Motor neuron (in vitro differentiated cells): ENCODE data around the gene NEMP1. TPM values are rescaled to one million over a fixed set of nuclear protein-coding genes. Genes with fewer than 3 reads are reported as not detected.

Experiments
- ATAC-seq, 8 experiments: fragments of 200-7000 bp; cut with Tn5 transposase; replicated peaks in 6 of 8; 2 replicates each; pipeline ENCODE4 v1.8.0; 2021; ENCODE audit warnings: mild to moderate bottlenecking in 8 of 8, moderate library complexity in 8 of 8
- H3K27ac ChIP-seq, 2 donors: fragments of 250-450 bp; sonication (Bioruptor Pico); 2 replicates each; pipeline ENCODE4 v1.9.0; 2021; ENCODE audit warnings: antibody characterized with exemption in 2 of 2, mild to moderate bottlenecking in 2 of 2, moderate library complexity in 1 of 2
- H3K4me1 ChIP-seq, 2 donors: fragments of 250-450 bp; sonication (Bioruptor Pico); replicated peaks in 1 of 2; 2 replicates each; pipeline ENCODE4 v1.6.1; 2021; ENCODE audit warnings: antibody characterized with exemption in 2 of 2, mild to moderate bottlenecking in 2 of 2, moderate library complexity in 1 of 2
- H3K4me3 ChIP-seq, 5 donors: fragments of 250-450 bp; sonication (Bioruptor Pico); 2 replicates each; pipeline ENCODE4 v1.9.0; 2021; ENCODE audit warnings: antibody characterized with exemption in 5 of 5, mild to moderate bottlenecking in 5 of 5, moderate library complexity in 4 of 5
- WGBS, 10 experiments: fragments of 450-650 bp; shearing (Covaris generic); methylation state at CpG; one replicate each; pipeline ENCODE4 v1.0.0; 2022; 5-methylcytosine and 5-hydroxymethylcytosine counted together
- in situ Hi-C, 9 experiments: fragments of 400-800 bp; cut with MboI; loops; one replicate each; pipeline ENCODE4 v1.15.0; 2021; ENCODE audit warnings: low sequenced_read_pairs in 9 of 9, low pct_unique_long_range_greater_than_20kb in 2 of 9; ENCODE audit not compliant: unreplicated experiment in 9 of 9
- total RNA-seq, 8 experiments: library from RNA; unstranded; fragments of 300-600 nt; gene quantifications; 2 replicates each; pipeline versions ENCODE4 v1.2.3 to v1.2.4, GENCODE V29; 2022

Gene NEMP1
- total RNA-seq, 8 experiments from 2014 or later, result 3.7 to 19.8 (median 6.4) TPM

DNA sequence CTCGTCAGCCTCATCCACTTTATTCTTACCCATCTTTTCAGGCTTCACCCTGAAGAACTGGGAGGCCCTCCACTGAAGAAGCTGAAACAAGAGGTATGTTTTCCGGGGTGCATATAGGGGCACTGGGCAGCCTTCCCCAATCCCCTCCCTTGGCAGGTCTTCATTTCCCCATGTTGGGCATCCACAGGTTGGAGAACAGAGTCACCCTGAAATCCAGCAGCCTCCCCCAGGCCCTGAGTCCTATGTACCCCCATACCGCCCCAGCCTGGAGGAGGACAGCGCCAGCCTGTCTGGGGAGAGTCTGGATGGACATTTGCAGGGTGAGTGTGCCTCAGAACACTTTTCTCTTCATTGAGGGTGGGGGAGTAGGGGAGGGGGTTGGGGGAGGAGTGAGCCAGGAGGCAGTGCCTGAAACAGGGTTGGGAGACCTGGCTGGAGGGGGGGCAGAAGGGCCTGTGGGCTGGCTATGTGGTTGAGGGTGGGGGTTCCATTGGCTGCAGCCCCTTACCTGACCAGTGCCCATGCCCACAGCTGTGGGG, 14.4 kb upstream of the NEMP1 start:
- Histone ChIP-seq H3K27ac (no peak overlapping the region), H3K4me3 (no peak overlapping the region), H3K4me1 (peaks cover 19 to 30% of the 10 kb centered on the region in 2 donors)
- no peak for ATAC-seq
- 100% methylated on average over 1 of the region's 4 CpGs; no CpG with 5 or more reads in 9 of the 10 experiments for WGBS, 10 experiments
- in situ Hi-C loops, result no loop called here

- peaks cover 19 to 30% of the 10 kb centered on the region in 2 donors for H3K4me1 ChIP-seq
- WGBS, 10 experiments, result 94 to 100% methylated on average over 2 to 3 of the region's 5 CpGs; no CpG with 5 or more reads in 8 of the 10 experiments
- no peak for ATAC-seq
- no peak overlapping the region for H3K27ac ChIP-seq
- no peak overlapping the region for H3K4me3 ChIP-seq
- in situ Hi-C loops, result no loop called here
Observed at GRCh38 chr12:57092529-57092862, 13.9 kb upstream of the NEMP1 start.

DNA sequence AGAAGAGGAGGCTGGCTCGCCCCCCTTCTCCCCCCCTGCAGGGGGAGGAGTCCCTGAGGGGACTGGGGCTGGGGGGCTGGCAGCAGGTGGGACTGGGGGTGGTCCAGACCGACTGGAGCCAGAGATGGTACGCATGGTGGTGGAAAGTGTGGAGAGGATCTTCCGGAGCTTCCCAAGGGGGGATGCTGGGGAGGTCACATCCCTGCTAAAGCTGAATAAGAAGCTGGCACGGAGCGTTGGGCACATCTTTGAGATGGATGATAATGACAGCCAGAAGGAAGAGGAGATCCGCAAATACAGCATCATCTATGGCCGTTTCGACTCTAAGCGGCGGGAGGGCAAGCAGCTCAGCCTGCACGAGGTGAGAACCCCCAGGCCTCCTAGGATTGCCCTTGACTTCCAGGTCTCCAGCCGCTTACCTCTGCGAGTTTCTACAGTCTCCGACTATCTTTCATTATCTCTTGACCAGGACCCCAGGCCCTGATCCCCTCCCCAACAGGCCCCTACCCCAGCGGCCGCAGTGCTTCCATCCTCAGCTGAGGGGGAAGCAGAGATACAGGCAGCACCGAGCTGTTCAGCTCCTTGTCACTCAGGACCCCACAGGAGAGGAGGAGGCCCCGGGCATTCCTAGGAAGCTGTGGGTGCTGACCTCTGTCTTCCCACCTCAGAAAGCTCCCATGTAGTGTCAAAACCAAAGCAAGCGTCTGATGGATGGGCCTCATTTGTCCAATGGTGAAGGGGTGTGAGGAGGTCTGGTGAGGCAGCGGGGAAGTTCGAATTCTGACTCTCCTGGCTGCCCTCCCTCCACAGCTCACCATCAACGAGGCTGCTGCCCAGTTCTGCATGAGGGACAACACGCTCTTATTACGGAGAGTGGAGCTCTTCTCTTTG, 13.3 kb upstream of the NEMP1 start:
- in situ Hi-C loops, result no loop called here
- peaks cover 20 to 30% of the 10 kb centered on the region in 2 donors for H3K4me1 ChIP-seq
- no peak overlapping the region for H3K27ac ChIP-seq

GRCh38 chr12:57090924-57091637, 12.5 kb upstream of the NEMP1 start:
- no peak overlapping the region for H3K27ac ChIP-seq
- no peak for ATAC-seq
- in situ Hi-C loops, result no loop called here
- peak overlapping the region in 2 of 5 donors; percentile 53 to 77 for H3K4me3 ChIP-seq
- H3K4me1 ChIP-seq, result peaks cover 28 to 33% of the 10 kb centered on the region in 2 donors
- WGBS, 10 experiments, result 87 to 95% methylated on average over 3 to 7 of the region's 22 CpGs; no CpG with 5 or more reads in 8 of the 10 experiments

More for the DNA sequence above, 13.3 kb upstream of the NEMP1 start:
- WGBS, 10 experiments, result 67 to 85% (median 77%) methylated on average over 2 to 6 of the region's 25 CpGs; no CpG with 5 or more reads in 6 of the 10 experiments
- no peak overlapping the region for H3K4me3 ChIP-seq
- ATAC-seq, result no peak

GRCh38 chr12:57090490-57090889, 11.9 kb upstream of the NEMP1 start:
- in situ Hi-C loops, result no loop called here
- H3K27ac ChIP-seq, result no peak overlapping the region
- H3K4me1 ChIP-seq, result peaks cover 31 to 37% of the 10 kb centered on the region in 2 donors
- peak overlapping the region; percentile 53 to 94 (median 69) for H3K4me3 ChIP-seq
- 27 to 95% (median 60%) methylated on average over 2 to 3 of the region's 6 CpGs; no CpG with 5 or more reads in 5 of the 10 experiments for WGBS, 10 experiments
- no peak for ATAC-seq

DNA sequence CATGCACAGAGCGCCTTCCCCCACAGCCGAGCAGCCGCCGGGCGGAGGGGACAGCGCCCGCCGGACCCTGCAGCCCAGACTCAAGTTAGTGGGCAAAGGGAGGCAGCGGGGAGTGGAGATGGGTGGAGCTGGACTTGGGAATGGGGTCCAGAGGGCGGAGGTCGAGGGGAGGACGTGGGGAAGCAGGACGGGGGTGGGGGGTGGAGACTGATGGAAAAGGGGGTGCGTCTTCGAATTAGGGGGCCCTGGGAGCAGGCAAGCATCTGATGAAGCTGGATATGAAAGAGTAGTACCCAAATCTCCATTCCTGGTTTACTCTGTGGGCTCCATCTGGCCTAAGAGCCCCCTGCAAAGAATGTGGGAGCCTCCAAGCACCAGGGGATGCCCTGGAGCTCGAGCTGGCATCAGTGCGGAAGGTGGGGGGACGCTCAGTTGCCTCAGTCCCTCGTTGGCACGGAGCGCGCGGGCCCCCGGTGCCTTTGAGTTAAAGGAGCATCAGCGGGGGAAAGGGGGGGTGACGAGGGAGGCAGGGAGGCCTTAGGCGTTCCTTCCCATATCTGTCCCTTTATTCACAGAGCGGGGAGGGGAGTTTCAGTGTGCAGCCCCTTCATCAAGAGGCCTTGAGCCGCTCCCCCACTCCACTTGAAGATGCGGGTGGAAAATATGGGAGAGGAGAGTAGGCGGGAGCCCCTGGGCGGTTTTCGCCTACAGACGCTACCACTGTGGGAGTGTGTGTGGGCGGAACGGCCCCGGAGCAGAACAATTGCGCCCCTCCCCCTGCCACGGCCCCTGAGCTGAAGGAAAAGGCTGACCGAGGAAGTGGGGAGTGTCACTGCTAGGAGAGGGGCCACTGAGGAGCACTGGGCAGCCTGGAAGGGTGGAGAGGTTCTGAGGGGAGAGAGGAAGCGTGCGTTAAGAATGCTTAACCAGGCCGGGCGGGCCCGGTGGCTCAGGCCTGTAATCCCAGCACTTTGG, 11.0 kb upstream of the NEMP1 start:
- 0 to 7% (median 0%) methylated on average over 1 to 11 of the region's 45 CpGs; no CpG with 5 or more reads in 3 of the 10 experiments for WGBS, 10 experiments
- in situ Hi-C loops, result no loop called here
- peak overlapping the region; percentile 53 to 94 (median 69) for H3K4me3 ChIP-seq
- peaks cover 31 to 35% of the 10 kb centered on the region in 2 donors for H3K4me1 ChIP-seq
- ATAC-seq, result peak; percentile 2 to 25 (median 12)
- peak overlapping the region; percentile 66 to 87 for H3K27ac ChIP-seq

DNA sequence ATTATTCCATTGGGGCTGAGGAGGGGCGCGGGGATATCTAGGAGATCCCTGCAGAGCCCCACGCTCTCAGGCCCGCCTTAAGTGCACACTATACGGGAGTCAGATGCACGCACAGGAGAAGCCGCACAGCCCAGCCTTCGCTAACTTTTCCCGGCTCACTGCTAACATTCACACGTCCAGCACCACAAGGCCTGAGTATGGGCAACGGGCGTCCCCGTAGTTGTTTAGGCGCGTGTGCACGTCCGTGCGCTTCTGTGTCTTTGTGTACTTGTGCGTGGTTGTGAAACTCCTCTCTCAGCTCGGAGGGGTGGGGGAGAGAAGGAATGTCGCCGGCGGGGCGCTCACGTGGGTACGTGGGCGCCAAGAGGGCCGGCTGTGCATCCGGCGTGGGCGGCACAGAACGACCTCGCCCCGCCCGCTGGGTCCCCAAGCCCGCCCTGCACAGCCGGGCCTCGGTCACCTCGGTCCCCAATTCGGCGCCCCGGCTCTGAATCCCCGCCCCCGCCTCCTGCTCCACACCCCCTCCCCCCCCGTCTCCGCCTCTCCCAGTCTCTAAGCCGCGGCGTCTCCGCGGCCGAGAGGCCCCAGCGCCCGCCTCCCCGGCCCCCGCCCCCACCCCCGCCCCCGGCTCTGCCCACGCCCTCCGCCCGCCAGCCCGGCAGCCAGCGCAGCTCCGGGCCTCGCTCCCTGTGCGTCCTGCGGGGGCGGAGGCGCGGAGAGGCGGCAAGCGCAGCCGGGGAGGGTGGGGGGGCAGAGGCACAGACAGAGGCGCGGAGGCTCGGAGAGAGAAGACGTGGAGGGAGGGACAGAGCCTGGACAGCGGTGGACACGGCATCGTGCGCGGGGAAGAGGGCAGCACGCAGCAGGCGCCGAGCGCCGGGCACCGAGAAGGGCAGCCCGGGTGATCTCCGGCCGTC, 10.0 kb upstream of the NEMP1 start, which contains the start of gene NAB2:
Gene NAB2, plus strand, starts transcription at position 761 of the 917 bp plus-strand sequence. CDS start 158 bp downstream, outside the sequence.
- peaks cover 22 to 26% of the 10 kb centered on the region in 2 donors for H3K4me1 ChIP-seq
- in situ Hi-C loops, result no loop called here
- 0 to 5% (median 1%) methylated on average over 6 to 8 of the region's 91 CpGs; no CpG with 5 or more reads in 6 of the 10 experiments for WGBS, 10 experiments
- peak within 1 kb of the TSS; percentile 66 to 87 for H3K27ac ChIP-seq
- H3K4me3 ChIP-seq, result peak within 1 kb of the TSS; percentile 53 to 94 (median 69)
- peak; percentile 45 to 82 (median 73) for ATAC-seq

GRCh38 chr12:57087691-57088353, 9.2 kb upstream of the NEMP1 start:
- Histone ChIP-seq H3K27ac (peak overlapping the region; percentile 66 to 78), H3K4me1 (peaks cover 18 to 19% of the 10 kb centered on the region in 2 donors), H3K4me3 (peak overlapping the region; percentile 53 to 94 (median 69))
- in situ Hi-C loops, result no loop called here
- ATAC-seq, result peak; percentile 2 to 23 (median 8)
- WGBS, 10 experiments, result 0% methylated on average over 10 of the region's 37 CpGs; no CpG with 5 or more reads in 9 of the 10 experiments

- in situ Hi-C loops, result no loop called here
- WGBS, 10 experiments, result 0 to 12% (median 5%) methylated on average over 1 to 7 of the region's 52 CpGs; no CpG with 5 or more reads in 6 of the 10 experiments
- Histone ChIP-seq H3K27ac (peak overlapping the region; percentile 17 to 78), H3K4me3 (peak overlapping the region; percentile 53 to 94 (median 69)), H3K4me1 (peaks cover 17 to 19% of the 10 kb centered on the region in 2 donors)
- ATAC-seq, result peak; percentile 5 to 35 (median 16)
Observed at GRCh38 chr12:57087010-57087690, 8.6 kb upstream of the NEMP1 start.

DNA sequence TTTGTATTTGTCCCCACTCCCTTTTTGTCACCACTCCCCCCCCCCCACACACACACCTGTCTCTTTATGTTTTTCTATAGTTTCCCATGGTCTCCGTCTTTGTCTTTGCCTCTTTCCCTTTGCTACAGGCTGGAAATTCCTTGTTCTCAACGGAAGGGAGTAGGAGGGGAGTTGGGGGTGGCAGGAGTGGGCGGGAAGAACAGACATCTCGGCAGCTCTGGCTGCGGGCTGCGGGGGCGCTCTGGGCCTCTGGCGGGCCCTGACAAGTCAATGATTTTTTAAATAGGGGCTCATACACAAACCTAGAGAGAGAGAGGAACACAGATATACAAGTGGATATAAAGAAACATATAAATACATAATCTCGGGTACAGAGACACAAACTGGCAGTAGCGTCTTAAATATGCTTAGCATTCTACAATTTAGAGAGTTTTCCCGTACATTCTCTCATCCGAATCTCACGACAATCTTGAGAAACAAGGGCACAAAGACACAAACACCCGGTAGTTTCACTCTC, 8.0 kb upstream of the NEMP1 start:
- in situ Hi-C loops, result no loop called here
- Histone ChIP-seq H3K4me1 (peaks cover 17 to 19% of the 10 kb centered on the region in 2 donors), H3K27ac (peak overlapping the region in 1 of 2 donors; percentile 78), H3K4me3 (peak overlapping the region; percentile 53 to 94 (median 69))
- WGBS, 10 experiments, result 0 to 14% (median 7%) methylated on average over 1 to 6 of the region's 14 CpGs; no CpG with 5 or more reads in 7 of the 10 experiments
- ATAC-seq, result peak in 4 of 8 experiments; percentile 2 to 7 (median 5)
